ENCODE measurements around the gene HEY2.

DNA sequence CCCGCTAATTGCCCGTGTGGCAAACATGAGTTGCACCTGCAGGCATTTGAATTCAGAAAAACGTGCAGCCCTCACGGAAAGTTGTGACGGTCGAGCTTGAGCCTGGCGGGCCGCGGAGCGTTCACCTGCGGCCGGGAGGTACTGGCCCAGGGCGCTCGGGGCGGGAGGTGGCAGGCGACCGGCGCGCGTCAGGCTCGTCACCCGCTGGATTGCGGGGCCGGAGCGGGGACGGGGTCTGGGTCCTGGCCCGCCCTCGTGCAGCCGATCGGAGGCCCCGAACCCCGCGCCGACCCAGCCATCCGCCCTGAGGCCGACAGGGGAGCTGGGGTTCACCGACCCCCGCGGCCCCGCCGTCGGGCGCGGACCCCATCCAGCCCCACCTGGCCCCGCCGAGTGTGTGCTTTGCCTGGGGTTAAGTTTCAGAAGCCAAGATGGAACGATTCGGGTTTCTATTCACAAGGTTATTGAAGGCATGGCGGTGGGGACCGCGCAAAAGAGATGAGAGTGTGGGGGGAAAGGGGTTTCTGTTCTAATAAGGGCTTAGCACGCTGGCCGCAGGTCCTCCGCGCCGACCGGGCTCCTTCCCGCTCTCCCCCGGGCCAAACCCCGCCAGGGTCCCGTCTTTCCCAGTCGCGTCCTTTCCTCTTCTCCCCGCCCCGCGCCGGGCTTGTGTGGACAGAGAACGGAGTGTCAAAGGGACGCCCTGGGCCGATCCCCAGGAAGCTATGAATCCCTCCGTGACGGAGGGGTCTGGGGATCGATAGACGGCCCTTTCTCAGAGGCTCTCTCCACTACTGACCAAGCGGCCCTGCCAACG lies 1.6 kb upstream of the HEY2 start:
- TF ChIP-seq, protein P1, sequence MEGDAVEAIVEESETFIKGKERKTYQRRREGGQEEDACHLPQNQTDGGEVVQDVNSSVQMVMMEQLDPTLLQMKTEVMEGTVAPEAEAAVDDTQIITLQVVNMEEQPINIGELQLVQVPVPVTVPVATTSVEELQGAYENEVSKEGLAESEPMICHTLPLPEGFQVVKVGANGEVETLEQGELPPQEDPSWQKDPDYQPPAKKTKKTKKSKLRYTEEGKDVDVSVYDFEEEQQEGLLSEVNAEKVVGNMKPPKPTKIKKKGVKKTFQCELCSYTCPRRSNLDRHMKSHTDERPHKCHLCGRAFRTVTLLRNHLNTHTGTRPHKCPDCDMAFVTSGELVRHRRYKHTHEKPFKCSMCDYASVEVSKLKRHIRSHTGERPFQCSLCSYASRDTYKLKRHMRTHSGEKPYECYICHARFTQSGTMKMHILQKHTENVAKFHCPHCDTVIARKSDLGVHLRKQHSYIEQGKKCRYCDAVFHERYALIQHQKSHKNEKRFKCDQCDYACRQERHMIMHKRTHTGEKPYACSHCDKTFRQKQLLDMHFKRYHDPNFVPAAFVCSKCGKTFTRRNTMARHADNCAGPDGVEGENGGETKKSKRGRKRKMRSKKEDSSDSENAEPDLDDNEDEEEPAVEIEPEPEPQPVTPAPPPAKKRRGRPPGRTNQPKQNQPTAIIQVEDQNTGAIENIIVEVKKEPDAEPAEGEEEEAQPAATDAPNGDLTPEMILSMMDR (IDR thresholded peaks at IDR 0.05): no peak
- TF ChIP-seq POLR2A (IDR thresholded peaks at IDR 0.05): no peak
